H1 (cell line): ENCODE measurements around the gene C5AR2. TPM values are rescaled to one million over a fixed set of nuclear protein-coding genes. Genes with fewer than 3 reads are reported as not detected.

Source experiments
- CHD1 ChIP-seq: IDR thresholded peaks from 2 replicates; pipeline ENCODE4 v1.6.1; 2012; ENCODE audit warnings: low read depth, low read length, improper control_type of control experiment
- CHD2 ChIP-seq: IDR thresholded peaks from 2 replicates; pipeline ENCODE4 v1.6.1; 2012; ENCODE audit warnings: low read length, improper control_type of control experiment
- CTBP2 ChIP-seq: IDR thresholded peaks from 2 replicates; pipeline ENCODE4 v1.7.0; 2011; ENCODE audit warnings: borderline replicate concordance, mild to moderate bottlenecking, moderate library complexity, mixed read lengths, low read length; ENCODE audit not compliant: insufficient read depth, insufficient read length
- FOSL1 ChIP-seq: IDR thresholded peaks from 2 replicates; pipeline ENCODE4 v1.6.1; 2011; ENCODE audit warnings: mild to moderate bottlenecking, low read depth, low read length, moderate library complexity; ENCODE audit not compliant: insufficient read depth
- GTF2F1 ChIP-seq: IDR thresholded peaks from 2 replicates; pipeline ENCODE4 v1.6.1; 2012; ENCODE audit warnings: low read depth, low read length, improper control_type of control experiment, borderline replicate concordance
- HDAC6 ChIP-seq: IDR thresholded peaks from one replicate; pipeline ENCODE4 v1.7.1; 2012; ENCODE audit warnings: low read depth, mild to moderate bottlenecking, inconsistent platforms, low read length, moderate library complexity
- KDM1A ChIP-seq: fragments of 200-600, 300-600 bp; sonication (generic); IDR thresholded peaks from 2 replicates; pipeline ENCODE4 v1.7.1; 2016; ENCODE audit warnings: mild to moderate bottlenecking, low read length, borderline replicate concordance
- SUZ12 ChIP-seq: fragments of 200-600 bp; sonication (generic); IDR thresholded peaks from 2 replicates; pipeline ENCODE4 v1.6.1; 2012; ENCODE audit warnings: mild to moderate bottlenecking, inconsistent platforms, low read length, moderate library complexity, mixed read lengths
- TAF1 ChIP-seq: IDR thresholded peaks from 2 replicates; pipeline ENCODE4 v1.6.1; 2011; ENCODE audit warnings: mild to moderate bottlenecking, low read depth, low read length
- TBP ChIP-seq: IDR thresholded peaks from 2 replicates; pipeline ENCODE4 v1.6.1; 2011; ENCODE audit warnings: low read depth, low read length, improper control_type of control experiment
- polyA plus RNA-seq, 7 experiments: library from polyadenylated mRNA; depleted of rRNA in 3 of 7; stranded (reverse) in 5 of 7; unstranded in 2 of 7; fragments of >200 nt in 5 of 7; fragments of 200-250 nt in 2 of 7; gene quantifications; 1 replicate in 5 of 7; 2 replicates in 1 of 7; 4 replicates in 1 of 7; pipeline versions ENCODE4 v1.2.1 to v1.2.3, GENCODE V29; 2011 to 2013; ENCODE audit warnings: missing spikeins in 2 of 7, mixed read lengths in 2 of 7
- total RNA-seq: library from RNA; stranded (reverse); fragmentation: NEBNext Ultra II Directional; extraction: Animal tissue kit (Norgen Biotek cat#: 25700); gene quantifications from 2 replicates; pipeline ENCODE4 v1.2.1, GENCODE V29; 2021

The C5AR2 gene
- total and polyA plus RNA-seq, 2 of the 8 experiments (the other 6 are each of a cell fraction or from before 2014, with no cell fraction given): 0.08 to 0.15 TPM

GRCh38 chr19:47348819-47349795, 17.1 kb downstream of the C5AR2 start, which contains the start of gene DHX34 (continued):
- TF ChIP-seq FOSL1: no peak
- peak; percentile 41; the same call in 1 of the 2 replicates for TF ChIP-seq CHD2
- no peak for TF ChIP-seq GTF2F1
- no peak for TF ChIP-seq SUZ12
- TF ChIP-seq KDM1A: no peak
- no peak for TF ChIP-seq CHD1
- peak; percentile 55; the same call in 1 of the 2 replicates for TF ChIP-seq TAF1
- TF ChIP-seq CTBP2: no peak
- TF ChIP-seq TBP: no peak; the same call in 1 of the 2 replicates
- no peak for TF ChIP-seq HDAC6
